HEK293T (cell line): ENCODE measurements around the gene CCL17.

Source experiments
- ARNT ChIP-seq: fragments of 450-650 bp; IDR thresholded peaks from 2 replicates; pipeline ENCODE4 v1.6.1; 2017; ENCODE audit warnings: mild to moderate bottlenecking
- BHLHE40 ChIP-seq: fragments of 450-650 bp; IDR thresholded peaks from 2 replicates; pipeline ENCODE4 v1.6.1; 2016; ENCODE audit warnings: mild to moderate bottlenecking, moderate library complexity, borderline replicate concordance
- CTBP1 ChIP-seq: fragments of 450-650 bp; IDR thresholded peaks from 2 replicates; pipeline ENCODE4 v1.6.1; 2016; ENCODE audit warnings: borderline replicate concordance
- ELF4 ChIP-seq: fragments of 450-650 bp; IDR thresholded peaks from 2 replicates; pipeline ENCODE4 v1.6.1; 2017; ENCODE audit warnings: antibody characterized with exemption
- FOXK2 ChIP-seq: fragments of 450-650 bp; IDR thresholded peaks from 2 replicates; pipeline ENCODE4 v1.6.1; 2016; ENCODE audit warnings: mild to moderate bottlenecking
- FOXM1 ChIP-seq: fragments of 450-650 bp; IDR thresholded peaks from 2 replicates; pipeline ENCODE4 v1.6.1; 2017; ENCODE audit warnings: mild to moderate bottlenecking, borderline replicate concordance
- HDGF ChIP-seq: fragments of 450-650 bp; IDR thresholded peaks from 2 replicates; pipeline ENCODE4 v1.6.1; 2017; ENCODE audit warnings: antibody characterized with exemption, borderline replicate concordance
- PKNOX1 ChIP-seq: fragments of 450-650 bp; IDR thresholded peaks from 2 replicates; pipeline ENCODE4 v1.6.1; 2016
- SP1 ChIP-seq: fragments of 450-650 bp; IDR thresholded peaks from 2 replicates; pipeline ENCODE4 v1.6.1; 2017
- SUZ12 ChIP-seq: fragments of 450-650 bp; IDR thresholded peaks from 2 replicates; pipeline ENCODE4 v1.6.1; 2016; ENCODE audit warnings: mild to moderate bottlenecking
- ZNF384 ChIP-seq: fragments of 450-650 bp; IDR thresholded peaks from 2 replicates; pipeline ENCODE4 v1.6.1; 2016

DNA sequence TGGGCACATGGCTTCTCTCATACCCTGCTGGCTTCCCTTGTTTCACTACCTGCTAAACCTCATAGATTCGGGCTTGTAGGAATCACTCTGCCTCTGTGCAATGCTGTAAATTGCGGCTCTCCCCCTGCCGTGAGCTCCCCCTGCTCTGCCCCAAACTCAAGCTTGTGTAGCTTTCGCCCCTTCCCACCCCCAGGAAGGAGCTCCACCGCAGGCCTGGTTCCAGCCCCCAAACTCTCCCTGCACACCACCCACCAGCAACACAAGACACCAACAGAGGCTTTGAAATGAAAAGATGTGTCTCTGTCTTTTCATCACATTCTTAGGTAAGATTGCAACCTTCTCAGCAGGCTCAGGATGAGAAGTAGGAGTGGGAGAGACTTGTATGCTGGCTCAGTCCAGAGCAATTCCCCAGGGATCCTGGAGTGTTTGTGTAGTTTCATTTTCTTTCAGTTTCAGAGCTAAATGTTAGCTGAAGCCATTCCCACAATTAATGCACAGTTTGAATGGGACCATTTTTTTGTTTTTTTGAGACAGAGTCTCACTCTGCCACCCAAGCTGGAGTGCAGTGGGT lies 18.1 kb upstream of the CCL17 start:
- TF ChIP-seq BHLHE40 (no peak), SP1 (no peak), HDGF (no peak), FOXK2 (no peak), ELF4 (no peak), SUZ12 (no peak), CTBP1 (no peak), ARNT (no peak), FOXM1 (no peak), ZNF384 (no peak), PKNOX1 (no peak)
